GM12878 (cell line): Measurements from ENCODE around the gene SERPINB13. TPM values are rescaled to one million over a fixed set of nuclear protein-coding genes. Genes with fewer than 3 reads are reported as not detected.

Source experiments
- CTCF ChIP-seq, 3 experiments: IDR thresholded peaks in 2 of 3; conservative IDR thresholded peaks in 1 of 3; 2 replicates each; pipeline ENCODE4 v1.5.1; 2011; ENCODE audit warnings: low read depth in 3 of 3, low read length in 3 of 3, mild to moderate bottlenecking in 3 of 3, control low read depth in 2 of 3, moderate library complexity in 2 of 3, inconsistent platforms in 1 of 3, mixed read lengths in 1 of 3; ENCODE audit not compliant: control insufficient read depth in 2 of 3, insufficient read depth in 1 of 3; ENCODE audit errors: extremely low read depth in 1 of 3
- KAT2A ChIP-seq: conservative IDR thresholded peaks from 2 replicates; pipeline ENCODE4 v1.6.1; 2011; ENCODE audit warnings: low read depth, low read length; ENCODE audit not compliant: control insufficient read depth
- MEF2A ChIP-seq: IDR thresholded peaks from 2 replicates; pipeline ENCODE4 v1.6.1; 2011; ENCODE audit warnings: low read depth, mild to moderate bottlenecking, low read length, moderate library complexity; ENCODE audit not compliant: insufficient read depth
- MYB ChIP-seq: fragments of 150-350 bp; IDR thresholded peaks from 2 replicates; pipeline ENCODE4 v1.6.1; 2014; ENCODE audit warnings: mild to moderate bottlenecking, low read depth, low read length, borderline replicate concordance
- RFX5 ChIP-seq: IDR thresholded peaks from 2 replicates; pipeline ENCODE4 v1.6.1; 2011; ENCODE audit warnings: low read depth, low read length, improper control_type of control experiment
- polyA plus RNA-seq, 11 experiments: library from polyadenylated mRNA; depleted of rRNA in 4 of 11; unstranded in 6 of 11; stranded (reverse) in 5 of 11; fragments of >200 nt; fragmentation: Nextera tagmentation in 4 of 11; fragmentation: Illumina TruSeq in 1 of 11; extraction: Ambion mirVana in 4 of 11; extraction: Trizol in 1 of 11; gene quantifications; 1 replicate in 1 of 11; 2 replicates in 10 of 11; pipeline versions ENCODE4 v1.2.1 to v1.2.3, GENCODE V29; 2011 to 2016; ENCODE audit warnings: inconsistent platforms in 2 of 11, missing spikeins in 2 of 11, low read depth in 1 of 11
- total RNA-seq, 4 experiments: library from RNA; depleted of rRNA in 3 of 4; stranded (reverse); fragments of >200 nt in 3 of 4; fragmentation: Illumina TruSeq in 1 of 4; extraction: Trizol in 1 of 4; gene quantifications; 2 replicates each; pipeline versions ENCODE4 v1.2.1 to v1.2.3, GENCODE V29; 2013 to 2021

The SERPINB13 gene
- total and polyA plus RNA-seq, 10 of the 15 experiments (the other 5 are each of a cell fraction or from before 2014, with no cell fraction given): not detected

DNA sequence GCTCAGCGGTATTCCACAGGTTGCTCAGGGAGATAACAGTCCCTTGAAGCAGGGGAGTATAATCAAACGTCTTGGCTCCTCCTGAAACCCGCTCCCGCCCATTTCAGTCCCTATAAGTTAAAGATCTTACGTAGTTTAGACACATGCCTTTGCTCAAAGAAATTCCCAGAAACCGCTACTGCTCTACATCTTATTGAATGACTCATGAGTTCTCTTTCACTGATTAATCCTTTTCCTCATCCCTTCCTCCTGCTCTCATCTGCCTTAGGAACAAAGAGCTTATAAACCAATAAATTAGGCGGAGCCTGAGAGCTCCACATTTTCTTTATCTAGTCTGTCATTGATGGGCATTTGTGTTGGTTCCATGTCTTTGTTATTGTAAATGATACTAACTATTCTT is 61.1 kb downstream of the SERPINB13 start (continued):
- no peak for TF ChIP-seq CTCF (IDR thresholded peaks at IDR 0.05 in 2 of 3, conservative IDR thresholded peaks at IDR 0.05 in 1 of 3; ENCODE audit: control insufficient read depth in 2 of 3, extremely low read depth in 1 of 3, insufficient read depth in 1 of 3, low read depth in 3 of 3, low read length in 3 of 3)
- TF ChIP-seq RFX5: no peak
- no peak for TF ChIP-seq MEF2A
- no peak for TF ChIP-seq KAT2A
- TF ChIP-seq MYB: no peak

Other genes starting within 250 kb of the SERPINB13 start
Only the 7 nearest of the 8 such genes appear.
- 24.3 and 30.8 TPM in 2 replicates for gene VPS4B, start 164.9 kb upstream of the SERPINB13 start, total RNA-seq (2014; rRNA removed)
- gene VPS4B, start 164.9 kb upstream of the SERPINB13 start, total RNA-seq (2014; rRNA removed; fragmentation: Illumina TruSeq; extraction: Trizol): 36.4 and 37.6 TPM in 2 replicates
- gene VPS4B, start 164.9 kb upstream of the SERPINB13 start, total RNA-seq (2021): 27.4 and 34.0 TPM in 2 replicates
- 28.4 and 46.6 TPM in 2 replicates for gene VPS4B, start 164.9 kb upstream of the SERPINB13 start, polyA plus RNA-seq (2011; rRNA removed)
- 29.7 and 39.0 TPM in 2 replicates for gene VPS4B, start 164.9 kb upstream of the SERPINB13 start, polyA plus RNA-seq (2014; fragmentation: Illumina TruSeq; extraction: Trizol)
- gene VPS4B, start 164.9 kb upstream of the SERPINB13 start, polyA plus RNA-seq (2014; fragmentation: Nextera tagmentation; extraction: Ambion mirVana): 10 to 100 TPM; 25.7 to 29.9 TPM
- gene VPS4B, start 164.9 kb upstream of the SERPINB13 start, polyA plus RNA-seq (2014; rRNA removed): 18.0 and 21.4 TPM in 2 replicates
- 10 to 100 TPM; 31.3 to 34.2 TPM for gene VPS4B, start 164.9 kb upstream of the SERPINB13 start, polyA plus RNA-seq (2016; fragmentation: Nextera tagmentation; extraction: Ambion mirVana)
- gene SERPINB5, start 110.4 kb upstream of the SERPINB13 start, total RNA-seq (2014; rRNA removed): 0.05 TPM in 1 of 2 replicates, not detected in the other
- gene SERPINB5, start 110.4 kb upstream of the SERPINB13 start, total RNA-seq (2014; rRNA removed; fragmentation: Illumina TruSeq; extraction: Trizol): not detected in 2 replicates
- gene SERPINB5, start 110.4 kb upstream of the SERPINB13 start, total RNA-seq (2021): not detected in 2 replicates
- gene SERPINB5, start 110.4 kb upstream of the SERPINB13 start, polyA plus RNA-seq (2011; rRNA removed): 0.04 TPM in 1 of 2 replicates, not detected in the other
- gene SERPINB5, start 110.4 kb upstream of the SERPINB13 start, polyA plus RNA-seq (2014; fragmentation: Illumina TruSeq; extraction: Trizol): 0.03 TPM in 1 of 2 replicates, not detected in the other
- not detected for gene SERPINB5, start 110.4 kb upstream of the SERPINB13 start, polyA plus RNA-seq (2014; fragmentation: Nextera tagmentation; extraction: Ambion mirVana)
- gene SERPINB5, start 110.4 kb upstream of the SERPINB13 start, polyA plus RNA-seq (2014; rRNA removed): not detected in 2 replicates
- not detected for gene SERPINB5, start 110.4 kb upstream of the SERPINB13 start, polyA plus RNA-seq (2016; fragmentation: Nextera tagmentation; extraction: Ambion mirVana)
- gene SERPINB12, start 45.0 kb upstream of the SERPINB13 start, total RNA-seq (2014; rRNA removed): not detected in 2 replicates
- not detected in 2 replicates for gene SERPINB12, start 45.0 kb upstream of the SERPINB13 start, total RNA-seq (2014; rRNA removed; fragmentation: Illumina TruSeq; extraction: Trizol)
- gene SERPINB12, start 45.0 kb upstream of the SERPINB13 start, total RNA-seq (2021): not detected in 2 replicates
- not detected in 2 replicates for gene SERPINB12, start 45.0 kb upstream of the SERPINB13 start, polyA plus RNA-seq (2011; rRNA removed)
- gene SERPINB12, start 45.0 kb upstream of the SERPINB13 start, polyA plus RNA-seq (2014; fragmentation: Illumina TruSeq; extraction: Trizol): not detected in 2 replicates
- not detected for gene SERPINB12, start 45.0 kb upstream of the SERPINB13 start, polyA plus RNA-seq (2014; fragmentation: Nextera tagmentation; extraction: Ambion mirVana)
- not detected in 2 replicates for gene SERPINB12, start 45.0 kb upstream of the SERPINB13 start, polyA plus RNA-seq (2014; rRNA removed)
- not detected for gene SERPINB12, start 45.0 kb upstream of the SERPINB13 start, polyA plus RNA-seq (2016; fragmentation: Nextera tagmentation; extraction: Ambion mirVana)
- gene SERPINB4, start 56.9 kb downstream of the SERPINB13 start, total RNA-seq (2014; rRNA removed): not detected in 2 replicates
- not detected in 2 replicates for gene SERPINB4, start 56.9 kb downstream of the SERPINB13 start, total RNA-seq (2014; rRNA removed; fragmentation: Illumina TruSeq; extraction: Trizol)
- gene SERPINB4, start 56.9 kb downstream of the SERPINB13 start, total RNA-seq (2021): not detected in 2 replicates
- gene SERPINB4, start 56.9 kb downstream of the SERPINB13 start, polyA plus RNA-seq (2011; rRNA removed): not detected in 2 replicates
- gene SERPINB4, start 56.9 kb downstream of the SERPINB13 start, polyA plus RNA-seq (2014; fragmentation: Illumina TruSeq; extraction: Trizol): not detected in 2 replicates
- not detected for gene SERPINB4, start 56.9 kb downstream of the SERPINB13 start, polyA plus RNA-seq (2014; fragmentation: Nextera tagmentation; extraction: Ambion mirVana)
- not detected in 2 replicates for gene SERPINB4, start 56.9 kb downstream of the SERPINB13 start, polyA plus RNA-seq (2014; rRNA removed)
- not detected for gene SERPINB4, start 56.9 kb downstream of the SERPINB13 start, polyA plus RNA-seq (2016; fragmentation: Nextera tagmentation; extraction: Ambion mirVana)
- not detected in 2 replicates for gene SERPINB3, start 74.5 kb downstream of the SERPINB13 start, total RNA-seq (2014; rRNA removed)
- gene SERPINB3, start 74.5 kb downstream of the SERPINB13 start, total RNA-seq (2014; rRNA removed; fragmentation: Illumina TruSeq; extraction: Trizol): not detected in 2 replicates
- gene SERPINB3, start 74.5 kb downstream of the SERPINB13 start, total RNA-seq (2021): not detected in 2 replicates
- gene SERPINB3, start 74.5 kb downstream of the SERPINB13 start, polyA plus RNA-seq (2011; rRNA removed): not detected in 2 replicates
- not detected in 2 replicates for gene SERPINB3, start 74.5 kb downstream of the SERPINB13 start, polyA plus RNA-seq (2014; fragmentation: Illumina TruSeq; extraction: Trizol)
- not detected for gene SERPINB3, start 74.5 kb downstream of the SERPINB13 start, polyA plus RNA-seq (2014; fragmentation: Nextera tagmentation; extraction: Ambion mirVana)
- gene SERPINB3, start 74.5 kb downstream of the SERPINB13 start, polyA plus RNA-seq (2014; rRNA removed): not detected in 2 replicates
- not detected for gene SERPINB3, start 74.5 kb downstream of the SERPINB13 start, polyA plus RNA-seq (2016; fragmentation: Nextera tagmentation; extraction: Ambion mirVana)
- gene SERPINB11, start 115.6 kb downstream of the SERPINB13 start, total RNA-seq (2014; rRNA removed): not detected in 2 replicates
- not detected in 2 replicates for gene SERPINB11, start 115.6 kb downstream of the SERPINB13 start, total RNA-seq (2014; rRNA removed; fragmentation: Illumina TruSeq; extraction: Trizol)
- not detected in 2 replicates for gene SERPINB11, start 115.6 kb downstream of the SERPINB13 start, total RNA-seq (2021)
- not detected in 2 replicates for gene SERPINB11, start 115.6 kb downstream of the SERPINB13 start, polyA plus RNA-seq (2011; rRNA removed)
- not detected in 2 replicates for gene SERPINB11, start 115.6 kb downstream of the SERPINB13 start, polyA plus RNA-seq (2014; fragmentation: Illumina TruSeq; extraction: Trizol)
- gene SERPINB11, start 115.6 kb downstream of the SERPINB13 start, polyA plus RNA-seq (2014; fragmentation: Nextera tagmentation; extraction: Ambion mirVana): not detected
- gene SERPINB11, start 115.6 kb downstream of the SERPINB13 start, polyA plus RNA-seq (2014; rRNA removed): not detected in 2 replicates
- not detected for gene SERPINB11, start 115.6 kb downstream of the SERPINB13 start, polyA plus RNA-seq (2016; fragmentation: Nextera tagmentation; extraction: Ambion mirVana)
- not detected in 2 replicates for gene SERPINB7, start 188.1 kb downstream of the SERPINB13 start, total RNA-seq (2014; rRNA removed)
- gene SERPINB7, start 188.1 kb downstream of the SERPINB13 start, total RNA-seq (2014; rRNA removed; fragmentation: Illumina TruSeq; extraction: Trizol): not detected in 2 replicates
- gene SERPINB7, start 188.1 kb downstream of the SERPINB13 start, total RNA-seq (2021): not detected in 2 replicates
- not detected in 2 replicates for gene SERPINB7, start 188.1 kb downstream of the SERPINB13 start, polyA plus RNA-seq (2011; rRNA removed)
- not detected in 2 replicates for gene SERPINB7, start 188.1 kb downstream of the SERPINB13 start, polyA plus RNA-seq (2014; fragmentation: Illumina TruSeq; extraction: Trizol)
- not detected for gene SERPINB7, start 188.1 kb downstream of the SERPINB13 start, polyA plus RNA-seq (2014; fragmentation: Nextera tagmentation; extraction: Ambion mirVana)
- gene SERPINB7, start 188.1 kb downstream of the SERPINB13 start, polyA plus RNA-seq (2014; rRNA removed): not detected in 2 replicates
- gene SERPINB7, start 188.1 kb downstream of the SERPINB13 start, polyA plus RNA-seq (2016; fragmentation: Nextera tagmentation; extraction: Ambion mirVana): not detected